ENCODE results near the gene SERP2.
"Not testable (repeated sequence)": the region's sequence is repeated elsewhere in the genome, so short reads cannot be mapped to it uniquely, and the experiment has no call there.

SERP2 gene

GRCh38 chr13:44373601-44374347 is at the start of gene SERP2:
Gene SERP2 (plus strand): TSS chr13:44373824. CDS start chr13:44374026, 202 bp downstream.
- no peak for DNase-seq (ENCODE audit: low read depth in 2 of 2)

GRCh38 chr13:44326961-44327360 is 46.7 kb upstream of the SERP2 start:
- no peak for DNase-seq (ENCODE audit: low read depth in 2 of 2)

DNA sequence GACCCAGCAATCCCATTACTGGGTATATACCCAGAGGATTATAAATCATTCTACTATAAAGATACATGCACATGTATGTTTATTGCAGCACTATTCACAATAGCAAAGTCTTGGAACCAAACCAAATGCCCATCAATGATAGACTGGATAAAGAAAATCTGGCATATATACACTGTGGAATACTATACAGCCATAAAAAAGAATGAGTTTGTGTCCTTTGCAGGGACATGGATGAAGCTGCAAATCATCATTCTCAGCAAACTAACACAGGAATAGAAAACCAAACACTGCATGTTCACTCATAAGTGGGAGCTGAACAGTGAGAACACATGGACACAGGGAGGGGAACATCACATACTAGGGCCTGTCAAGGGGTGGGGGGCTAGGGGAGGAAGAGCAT is 44.6 kb upstream of the SERP2 start:
- not testable (repeated sequence) for DNase-seq (ENCODE audit: low read depth in 2 of 2)

DNA sequence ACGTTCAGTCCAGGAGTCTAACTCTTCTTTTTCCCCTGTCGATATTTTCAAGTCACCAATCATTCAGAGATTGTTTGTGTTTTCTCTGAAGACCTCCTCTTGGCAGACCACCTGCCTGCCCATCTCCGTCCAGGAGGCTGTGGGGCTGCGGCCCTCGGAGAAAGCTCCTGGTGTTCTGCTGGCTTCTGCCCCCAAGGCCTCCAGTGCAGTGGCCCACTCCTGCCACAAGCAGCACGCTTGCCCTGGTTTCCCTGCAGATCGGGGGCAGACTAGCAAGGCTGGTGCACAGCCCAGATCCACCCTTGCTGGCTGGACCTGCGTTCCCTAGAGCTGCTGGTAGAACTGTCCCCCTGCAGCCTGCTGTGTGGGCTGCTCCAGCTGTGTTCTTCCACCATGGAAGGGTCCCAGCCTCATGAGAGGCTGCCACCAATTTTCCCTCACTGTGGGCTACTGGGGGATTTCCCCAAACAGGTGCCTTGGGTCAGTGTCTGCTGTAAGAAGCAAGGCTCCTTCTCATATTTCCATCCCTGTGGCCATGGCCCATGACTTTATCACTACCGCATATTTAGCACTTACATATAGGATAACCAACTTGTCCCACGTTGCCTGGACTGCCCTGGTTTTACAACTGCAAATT is 43.6 kb upstream of the SERP2 start:
- no peak for DNase-seq (ENCODE audit: low read depth in 2 of 2)

GRCh38 chr13:44331446-44331845 is 42.2 kb upstream of the SERP2 start:
- DNase-seq (ENCODE audit: low read depth in 2 of 2): no peak

- no peak for DNase-seq (ENCODE audit: low read depth in 2 of 2)
Observed at GRCh38 chr13:44331912-44332851, 41.4 kb upstream of the SERP2 start.

- no peak for DNase-seq (ENCODE audit: low read depth in 2 of 2)
Observed at GRCh38 chr13:44333950-44334655, 39.5 kb upstream of the SERP2 start.

GRCh38 chr13:44334751-44335150 is 38.9 kb upstream of the SERP2 start:
- DNase-seq (ENCODE audit: low read depth in 2 of 2): no peak

GRCh38 chr13:44336934-44337333 is 36.7 kb upstream of the SERP2 start:
- no peak for DNase-seq (ENCODE audit: low read depth in 2 of 2)

DNA sequence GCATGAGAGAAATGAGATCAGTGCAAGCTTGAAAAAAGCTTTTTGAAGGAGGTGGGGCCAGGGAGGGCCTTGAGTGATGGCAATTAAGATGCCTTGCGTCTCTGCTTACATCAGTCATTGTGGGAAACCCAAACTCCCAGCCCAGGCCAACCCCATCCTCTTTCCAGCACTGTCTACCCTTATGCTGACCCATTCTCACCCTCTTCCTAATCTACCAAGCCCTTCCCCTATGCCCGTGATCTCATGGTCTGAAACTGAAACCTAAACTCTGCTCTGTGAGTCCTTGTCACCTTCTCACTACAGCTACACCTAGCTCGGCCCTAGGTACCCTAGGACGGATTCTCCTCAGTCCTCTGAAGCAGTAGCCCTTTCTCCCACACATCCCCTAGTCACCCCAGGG is 36.0 kb upstream of the SERP2 start:
- DNase-seq (ENCODE audit: low read depth in 2 of 2): no peak

GRCh38 chr13:44340508-44340907 is 33.1 kb upstream of the SERP2 start:
- DNase-seq (ENCODE audit: low read depth in 2 of 2): no peak

DNA sequence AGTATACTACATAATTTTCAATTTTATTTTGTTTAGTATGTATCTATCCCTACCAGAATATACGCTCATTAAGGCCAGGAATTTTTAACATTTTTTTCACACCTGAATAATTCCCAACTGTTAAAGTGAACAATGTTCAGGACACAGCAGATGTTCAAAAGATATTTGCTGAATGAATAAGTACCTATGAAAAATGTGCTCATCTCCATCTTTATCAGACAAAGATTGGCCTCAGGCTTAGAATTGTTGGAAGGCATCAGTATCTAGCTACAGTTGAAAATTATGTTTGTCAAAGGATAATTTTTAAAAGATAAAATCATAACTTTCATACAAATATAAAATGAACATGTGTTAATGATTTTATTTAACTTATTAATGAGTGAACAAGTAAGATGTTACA is 30.9 kb upstream of the SERP2 start:
- no peak for DNase-seq (ENCODE audit: low read depth in 2 of 2)

- no peak for DNase-seq (ENCODE audit: low read depth in 2 of 2)
Observed at GRCh38 chr13:44346534-44346933, 27.1 kb upstream of the SERP2 start.

DNA sequence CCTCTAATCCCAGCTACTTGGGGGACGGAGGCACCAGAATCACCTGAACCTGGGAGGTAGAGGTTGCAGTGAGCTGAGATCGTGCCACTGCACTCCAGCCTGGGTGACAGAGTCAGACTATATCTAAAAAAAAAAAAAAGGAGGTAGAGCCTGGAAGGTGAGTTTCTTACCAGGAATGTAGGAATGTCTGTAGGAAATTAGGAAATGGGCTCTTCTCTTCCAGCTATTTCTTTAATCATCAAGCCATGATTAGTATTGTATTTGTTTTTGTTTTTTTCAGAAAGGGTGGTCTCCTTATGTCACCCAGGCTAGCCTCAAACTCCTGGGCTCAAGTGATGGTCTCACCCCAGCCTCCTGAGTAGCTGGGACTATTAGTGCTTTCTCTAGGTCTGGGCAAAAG is 26.3 kb upstream of the SERP2 start:
- no peak for DNase-seq (ENCODE audit: low read depth in 2 of 2)

DNA sequence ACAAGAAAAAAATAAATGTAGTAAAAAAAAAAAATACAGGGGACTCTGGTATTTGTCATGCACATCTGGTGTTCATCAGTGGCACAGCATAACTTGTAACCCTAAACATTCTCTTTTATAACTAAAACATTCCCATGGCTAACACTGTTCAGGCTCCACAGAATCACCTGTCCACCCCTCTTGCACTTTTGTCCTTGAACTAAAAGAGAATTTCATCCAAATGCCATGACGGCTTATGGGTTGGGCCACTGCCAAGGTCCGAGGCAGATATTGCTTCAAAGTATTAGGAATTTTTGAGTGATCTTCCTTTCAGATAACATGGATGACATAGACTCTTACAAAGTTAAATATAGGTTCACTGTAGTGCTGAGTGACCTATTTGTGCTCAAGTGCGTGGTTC is 25.7 kb upstream of the SERP2 start:
- DNase-seq (ENCODE audit: low read depth in 2 of 2): no peak

GRCh38 chr13:44350775-44351504 is 22.7 kb upstream of the SERP2 start:
- DNase-seq (ENCODE audit: low read depth in 2 of 2): no peak

DNA sequence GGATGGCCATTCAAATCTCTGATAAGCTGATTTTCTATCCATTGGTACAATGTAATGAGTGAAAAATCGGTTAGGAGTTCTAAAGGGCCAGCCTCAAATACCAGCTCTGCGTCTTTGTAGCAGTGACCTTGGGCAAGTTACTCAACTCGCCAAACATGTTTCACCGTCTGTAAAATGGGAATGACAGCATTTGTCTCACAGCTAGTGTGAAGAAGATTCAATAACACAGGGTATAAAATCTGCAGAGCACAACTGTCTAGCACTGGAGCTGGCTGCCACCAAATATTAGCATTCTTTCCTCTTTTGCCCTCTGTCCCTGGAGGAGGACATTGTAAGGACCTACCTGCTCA is 22.1 kb upstream of the SERP2 start:
- no peak for DNase-seq (ENCODE audit: low read depth in 2 of 2)

- no peak for DNase-seq (ENCODE audit: low read depth in 2 of 2)
Observed at GRCh38 chr13:44352202-44352601, 21.4 kb upstream of the SERP2 start.

GRCh38 chr13:44352671-44353070 is 21.0 kb upstream of the SERP2 start:
- DNase-seq (ENCODE audit: low read depth in 2 of 2): no peak

DNA sequence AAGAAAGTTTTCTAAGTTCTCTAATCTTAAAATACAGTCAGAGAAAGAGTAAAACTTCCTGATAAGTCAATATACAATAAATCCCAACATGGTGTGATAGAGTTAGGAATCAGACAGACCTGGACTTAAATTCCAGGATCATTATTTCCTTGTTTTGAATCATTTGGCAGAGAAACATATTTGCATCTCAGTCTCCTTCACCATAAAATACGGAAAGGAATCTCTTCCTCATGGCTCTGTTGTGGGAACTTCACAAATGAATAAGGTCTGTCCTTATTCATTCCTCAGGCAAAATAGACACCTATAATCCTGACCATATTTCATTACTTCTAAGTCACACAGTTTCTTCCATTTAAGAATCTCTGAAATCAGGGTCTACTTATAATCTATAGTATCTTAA is 19.3 kb upstream of the SERP2 start:
- DNase-seq (ENCODE audit: low read depth in 2 of 2): no peak

DNA sequence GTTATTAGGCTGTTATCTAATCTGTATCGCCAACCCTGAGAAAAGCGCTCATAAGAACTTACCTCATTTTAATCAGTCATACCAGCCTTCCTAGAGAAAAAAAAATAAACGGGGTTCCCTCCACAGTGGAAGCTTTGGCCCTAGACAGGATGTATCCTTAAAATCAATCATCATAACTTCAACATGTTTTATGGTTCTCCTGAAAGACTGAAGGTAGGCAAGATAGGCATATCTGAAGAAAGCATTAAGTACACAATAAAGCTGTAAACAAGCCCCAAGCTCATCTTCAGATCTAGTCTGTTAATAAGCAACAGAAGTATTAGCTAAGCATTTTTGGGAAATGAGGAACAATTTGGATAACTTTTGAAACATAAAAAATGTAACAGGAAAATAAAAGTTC is 18.7 kb upstream of the SERP2 start:
- DNase-seq (ENCODE audit: low read depth in 2 of 2): no peak
